Uterus (tissue), 2 donors: ENCODE data around the gene OR10A3.

Experiments used
- POLR2A ChIP-seq, 2 donors: fragments of 450-650 bp; IDR thresholded peaks; one replicate each; pipeline ENCODE4 v1.6.1; 2016; ENCODE audit warnings: antibody characterized with exemption in 2 of 2, mild to moderate bottlenecking in 1 of 2, moderate library complexity in 1 of 2
- TF ChIP-seq, protein P1 (sequence below), 4 experiments: fragments of 200-600 bp in 2 of 4; fragments of 450-650 bp in 2 of 4; sonication (generic) in 2 of 4; IDR thresholded peaks; one replicate each; pipeline ENCODE4 v1.5.1; 2016 to 2019; ENCODE audit warnings: antibody characterized with exemption in 4 of 4, mild to moderate bottlenecking in 2 of 4, moderate library complexity in 1 of 4

DNA sequence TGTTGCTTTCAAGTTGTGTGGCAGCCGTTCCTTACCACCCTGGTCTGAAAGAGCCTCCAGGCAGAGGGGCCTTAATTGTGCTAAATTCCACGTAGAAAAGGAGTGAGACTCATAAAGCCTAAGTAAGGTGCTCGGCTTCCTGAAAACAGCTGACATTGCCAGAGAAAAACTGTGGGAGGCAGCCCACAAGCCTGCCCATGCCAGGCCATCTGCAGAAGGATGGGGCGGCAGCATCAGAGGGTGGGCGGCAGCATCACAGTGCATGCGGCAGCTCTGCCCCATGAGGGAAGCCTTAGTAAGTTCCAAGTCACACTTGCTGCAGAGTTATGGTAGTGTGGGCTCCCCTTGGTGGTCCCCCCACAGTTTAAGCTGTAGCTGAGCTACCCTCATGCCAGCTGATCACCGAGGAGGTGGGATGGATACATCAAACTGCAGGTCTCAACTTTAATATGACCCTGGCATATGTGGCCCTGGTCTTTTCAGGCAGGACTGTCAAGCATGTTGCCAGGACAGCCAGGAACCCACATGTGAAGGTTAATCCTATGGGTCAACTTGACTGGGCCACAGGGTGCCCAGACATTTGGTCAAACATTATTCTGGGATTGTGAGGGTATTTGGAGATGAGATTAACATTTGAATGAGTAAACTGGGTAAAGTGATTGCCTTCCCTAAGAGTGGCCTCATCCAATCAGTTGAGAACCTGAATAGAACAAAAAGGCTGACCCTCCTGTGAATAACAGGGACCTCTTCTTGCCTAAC is 42.5 kb upstream of the OR10A3 start:
- TF ChIP-seq POLR2A (IDR thresholded peaks at IDR 0.05) = no peak
- TF ChIP-seq, protein P1, sequence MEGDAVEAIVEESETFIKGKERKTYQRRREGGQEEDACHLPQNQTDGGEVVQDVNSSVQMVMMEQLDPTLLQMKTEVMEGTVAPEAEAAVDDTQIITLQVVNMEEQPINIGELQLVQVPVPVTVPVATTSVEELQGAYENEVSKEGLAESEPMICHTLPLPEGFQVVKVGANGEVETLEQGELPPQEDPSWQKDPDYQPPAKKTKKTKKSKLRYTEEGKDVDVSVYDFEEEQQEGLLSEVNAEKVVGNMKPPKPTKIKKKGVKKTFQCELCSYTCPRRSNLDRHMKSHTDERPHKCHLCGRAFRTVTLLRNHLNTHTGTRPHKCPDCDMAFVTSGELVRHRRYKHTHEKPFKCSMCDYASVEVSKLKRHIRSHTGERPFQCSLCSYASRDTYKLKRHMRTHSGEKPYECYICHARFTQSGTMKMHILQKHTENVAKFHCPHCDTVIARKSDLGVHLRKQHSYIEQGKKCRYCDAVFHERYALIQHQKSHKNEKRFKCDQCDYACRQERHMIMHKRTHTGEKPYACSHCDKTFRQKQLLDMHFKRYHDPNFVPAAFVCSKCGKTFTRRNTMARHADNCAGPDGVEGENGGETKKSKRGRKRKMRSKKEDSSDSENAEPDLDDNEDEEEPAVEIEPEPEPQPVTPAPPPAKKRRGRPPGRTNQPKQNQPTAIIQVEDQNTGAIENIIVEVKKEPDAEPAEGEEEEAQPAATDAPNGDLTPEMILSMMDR (IDR thresholded peaks at IDR 0.05) = no peak
